CD14-positive monocyte (primary cell): ENCODE measurements around the gene FAAH2. TPM values are rescaled to one million over a fixed set of nuclear protein-coding genes. Genes with fewer than 3 reads are reported as not detected.

ENCODE experiments used
- DNase-seq, 3 donors: peaks; one replicate each; pipeline ENCODE4 v3.0.0-alpha.2; 2011 to 2022
- H2AFZ ChIP-seq: 2 replicates; pipeline ENCODE4 v1.6.0; 2012; ENCODE audit warnings: mild to moderate bottlenecking, low read depth, low read length, inconsistent platforms; ENCODE audit not compliant: insufficient read depth, poor library complexity, severe bottlenecking
- H3K27ac ChIP-seq, 2 donors: 1 replicate in 1 of 2; 2 replicates in 1 of 2; pipeline ENCODE4 v1.5.1; 2012 to 2013; ENCODE audit warnings: low read length in 2 of 2, control low read depth in 1 of 2, inconsistent platforms in 1 of 2, low read depth in 1 of 2, mild to moderate bottlenecking in 1 of 2
- H3K27me3 ChIP-seq, 2 donors: one replicate each; pipeline versions ENCODE4 v1.6.0 to v1.6.1; 2011 to 2013; ENCODE audit warnings: low read length in 2 of 2; ENCODE audit not compliant: control insufficient read depth in 2 of 2, insufficient read depth in 2 of 2
- H3K36me3 ChIP-seq, 2 donors: replicated peaks in 1 of 2; 1 replicate in 1 of 2; 2 replicates in 1 of 2; pipeline versions ENCODE4 v1.5.1 to v1.6.1; 2012 to 2013; ENCODE audit warnings: low read length in 2 of 2, control low read depth in 1 of 2, inconsistent platforms in 1 of 2, mild to moderate bottlenecking in 1 of 2; ENCODE audit not compliant: insufficient read depth in 2 of 2, control insufficient read depth in 1 of 2
- H3K4me1 ChIP-seq, 2 donors: 1 replicate in 1 of 2; 2 replicates in 1 of 2; pipeline versions ENCODE4 v1.5.1 to v1.6.1; 2012 to 2013; ENCODE audit warnings: low read length in 2 of 2, control low read depth in 1 of 2, inconsistent platforms in 1 of 2, mild to moderate bottlenecking in 1 of 2, moderate library complexity in 1 of 2; ENCODE audit not compliant: insufficient read depth in 2 of 2, control insufficient read depth in 1 of 2
- H3K4me2 ChIP-seq: replicated peaks from 2 replicates; pipeline ENCODE3; 2012; ENCODE audit warnings: low read length, moderate library complexity, mild to moderate bottlenecking; ENCODE audit not compliant: poor library complexity, severe bottlenecking; ENCODE audit errors: extremely low read depth
- H3K4me3 ChIP-seq, 3 experiments: fragments of 200-600 bp in 1 of 3; sonication (generic) in 1 of 3; replicated peaks in 1 of 3; 1 replicate in 2 of 3; 2 replicates in 1 of 3; pipeline ENCODE4 v1.5.1; 2011 to 2013; ENCODE audit warnings: low read length in 3 of 3, mild to moderate bottlenecking in 3 of 3, control low read depth in 2 of 3, low read depth in 2 of 3, inconsistent platforms in 1 of 3, moderate library complexity in 1 of 3
- H3K79me2 ChIP-seq: 2 replicates; pipeline ENCODE4 v1.6.0; 2012; ENCODE audit warnings: mild to moderate bottlenecking, control low read depth, inconsistent platforms, low read length, moderate library complexity; ENCODE audit not compliant: insufficient read depth
- H3K9ac ChIP-seq: 2 replicates; pipeline ENCODE4 v1.6.0; 2017; ENCODE audit warnings: low read length, mild to moderate bottlenecking; ENCODE audit not compliant: insufficient read depth, poor library complexity, severe bottlenecking
- H3K9me3 ChIP-seq, 2 donors: replicated peaks in 1 of 2; 1 replicate in 1 of 2; 2 replicates in 1 of 2; pipeline versions ENCODE4 v1.5.1 to v1.6.1; 2012 to 2013; ENCODE audit warnings: low read length in 2 of 2, control low read depth in 1 of 2; ENCODE audit not compliant: control insufficient read depth in 1 of 2, insufficient read depth in 1 of 2
- H4K20me1 ChIP-seq: 2 replicates; pipeline ENCODE4 v1.6.0; 2012; ENCODE audit warnings: mild to moderate bottlenecking, low read length, control low read depth, moderate library complexity; ENCODE audit not compliant: insufficient read depth
- H3K27ac Mint-ChIP-seq, 7 donors: one replicate each; pipeline ENCODE4 v1.8.0; 2020; ENCODE audit warnings: mild to moderate bottlenecking in 7 of 7, mixed read lengths in 7 of 7, moderate library complexity in 6 of 7, inconsistent platforms in 2 of 7
- H3K27me3 Mint-ChIP-seq, 3 donors: one replicate each; pipeline ENCODE4 v1.8.0; 2021 to 2022; ENCODE audit warnings: low read depth in 3 of 3, mild to moderate bottlenecking in 3 of 3, mixed read lengths in 3 of 3, moderate library complexity in 3 of 3, inconsistent platforms in 1 of 3
- H3K36me3 Mint-ChIP-seq, 2 donors: one replicate each; pipeline ENCODE4 v1.8.0; 2020; ENCODE audit warnings: mixed read lengths in 2 of 2, inconsistent platforms in 1 of 2, mild to moderate bottlenecking in 1 of 2
- H3K4me1 Mint-ChIP-seq: one replicate; pipeline ENCODE4 v1.8.0; 2020; ENCODE audit warnings: mild to moderate bottlenecking, mixed read lengths
- H3K4me3 Mint-ChIP-seq, 2 donors: one replicate each; pipeline ENCODE4 v1.8.0; 2020; ENCODE audit warnings: mild to moderate bottlenecking in 2 of 2, mixed read lengths in 2 of 2, moderate library complexity in 1 of 2
- H3K9me3 Mint-ChIP-seq, 7 donors: one replicate each; pipeline ENCODE4 v1.8.0; 2020 to 2022; ENCODE audit warnings: mixed read lengths in 7 of 7, mild to moderate bottlenecking in 6 of 7, moderate library complexity in 6 of 7, inconsistent platforms in 2 of 7
- CTCF ChIP-seq: fragments of 200-600 bp; IDR thresholded peaks from one replicate; pipeline ENCODE4 v1.8.0; 2022; ENCODE audit warnings: antibody characterized with exemption, mild to moderate bottlenecking
- WGBS: methylation state at CpG from one replicate; pipeline ENCODE4 v1.1.5; 2013; ENCODE audit warnings: missing lambda C conversion rate; ENCODE audit not compliant: insufficient coverage; 5-methylcytosine and 5-hydroxymethylcytosine counted together
- intact Hi-C, 2 donors: fragments of 100-400 bp; cut with micrococcal nuclease; formaldehyde crosslinking; loops; one replicate each; pipeline versions ENCODE4 v1.15.0 to v1.15.1; 2023
- polyA minus RNA-seq: library from RNA; depleted of rRNA, polyadenylated mRNA; stranded (reverse); fragments of >200 nt; gene quantifications from 2 replicates; pipeline ENCODE4 v1.2.3, GENCODE V29; 2012
- polyA plus RNA-seq, 3 donors: library from polyadenylated mRNA; depleted of rRNA in 1 of 3; unstranded in 2 of 3; stranded (reverse) in 1 of 3; fragments of 300-500 nt in 2 of 3; fragments of >200 nt in 1 of 3; fragmentation: Illumina TruSeq in 2 of 3; gene quantifications; 1 replicate in 2 of 3; 2 replicates in 1 of 3; pipeline ENCODE4 v1.2.3, GENCODE V29; 2012 to 2021
- total RNA-seq, 12 experiments: library from RNA in 1 of 12; stranded (reverse) in 1 of 12; fragments of 120-200 nt in 1 of 12; gene quantifications; one replicate each; pipeline ENCODE4 v1.2.4 and lab custom pipeline; 2013 to 2026; ENCODE audit warnings: mixed read lengths in 6 of 12, inconsistent platforms in 1 of 12

The FAAH2 gene
- total RNA-seq (2013), result 0.19 TPM
- polyA plus RNA-seq (not detected), polyA minus RNA-seq (not detected in 2 replicates), total RNA-seq (lab: John Stamatoyannopoulos, UW) (0 to 1.5 (median 0.03) reads per million in 11 experiments)

- Mint-ChIP-seq H3K27ac (peak within 1 kb of the TSS in 3 of 7 donors; percentile 15 to 30 (median 26)), H3K27me3 (peaks cover 2 to 4% (median 4%) of the 10 kb centered on the region in 3 donors), H3K9me3 (peaks cover 0 to 1% (median 0%) of the 10 kb centered on the region in 7 donors), H3K4me1 (peaks cover 5% of the 10 kb centered on the region), H3K36me3 (no peaks in the 10 kb centered on the region), H3K4me3 (peak within 1 kb of the TSS; percentile 27 to 69)
- Histone ChIP-seq H3K9me3 (no peaks in the 10 kb centered on the region), H2AFZ (no peak within 1 kb of the TSS), H3K79me2 (no peaks in the 10 kb centered on the region), H3K4me2 (peak within 1 kb of the TSS; percentile 33), H3K4me1 (no peaks in the 10 kb centered on the region), H3K36me3 (no peaks in the 10 kb centered on the region), H3K27ac (no peak within 1 kb of the TSS), H4K20me1 (no peaks in the 10 kb centered on the region), H3K9ac (no peak within 1 kb of the TSS), H3K27me3 (no peaks in the 10 kb centered on the region), H3K4me3 (no peak within 1 kb of the TSS)
- WGBS, result 4% methylated on average over 6 of the region's 22 CpGs
- no peak for DNase-seq
- intact Hi-C loops, result no loop called here
- no peak for TF ChIP-seq CTCF
Observed at GRCh38 chrX:57286507-57287251, at the start of gene FAAH2. Gene FAAH2, plus strand, starts transcription at chrX:57286706. Its CDS starts 120 bp downstream, at chrX:57286826.

DNA sequence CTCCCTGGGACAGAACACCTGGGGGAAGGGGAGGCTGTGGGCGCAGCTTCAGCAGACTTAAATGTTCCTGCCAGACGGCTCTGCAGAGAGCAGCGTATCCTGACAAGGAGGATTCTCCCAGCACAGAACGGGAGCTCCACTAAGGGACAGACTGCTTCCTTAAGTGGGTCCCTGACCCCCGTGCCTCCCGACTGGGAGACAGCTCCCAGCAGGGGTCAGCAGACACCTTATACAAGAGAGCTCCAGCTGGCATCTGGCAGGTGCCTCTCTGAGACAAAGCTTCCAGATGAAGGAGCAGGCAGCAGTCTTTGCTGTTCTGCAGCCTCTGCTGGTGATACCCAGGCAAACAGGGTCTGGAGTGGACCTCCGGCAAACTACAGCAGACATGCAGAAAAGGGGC is 44.5 kb upstream of the FAAH2 start:
- H4K20me1 ChIP-seq, result no peaks in the 10 kb centered on the region
- WGBS, result 100% methylated on average over 3 of the region's 7 CpGs
- Mint-ChIP-seq H3K4me1 (no peaks in the 10 kb centered on the region), H3K36me3 (no peaks in the 10 kb centered on the region), H3K4me3 (no peak overlapping the region), H3K27me3 (peaks cover 0 to 6% (median 0%) of the 10 kb centered on the region in 3 donors), H3K9me3 (peaks cover 7 to 20% (median 14%) of the 10 kb centered on the region in 7 donors), H3K27ac (no peak overlapping the region)
- DNase-seq, result no peak
- no peak for TF ChIP-seq CTCF
- no peak overlapping the region for H3K4me2 ChIP-seq
- no peaks in the 10 kb centered on the region for H3K27me3 ChIP-seq
- no peaks in the 10 kb centered on the region for H3K79me2 ChIP-seq
- H3K4me3 ChIP-seq, result no peak overlapping the region
- intact Hi-C loops, result no loop called here
- peaks cover 14 to 27% of the 10 kb centered on the region in 2 donors for H3K9me3 ChIP-seq
- no peak overlapping the region for H3K27ac ChIP-seq
- H3K9ac ChIP-seq, result no peak overlapping the region
- H2AFZ ChIP-seq, result no peak overlapping the region
- H3K36me3 ChIP-seq, result no peaks in the 10 kb centered on the region
- H3K4me1 ChIP-seq, result no peaks in the 10 kb centered on the region
